ENCODE results near the gene RPA4.

The RPA4 gene

DNA sequence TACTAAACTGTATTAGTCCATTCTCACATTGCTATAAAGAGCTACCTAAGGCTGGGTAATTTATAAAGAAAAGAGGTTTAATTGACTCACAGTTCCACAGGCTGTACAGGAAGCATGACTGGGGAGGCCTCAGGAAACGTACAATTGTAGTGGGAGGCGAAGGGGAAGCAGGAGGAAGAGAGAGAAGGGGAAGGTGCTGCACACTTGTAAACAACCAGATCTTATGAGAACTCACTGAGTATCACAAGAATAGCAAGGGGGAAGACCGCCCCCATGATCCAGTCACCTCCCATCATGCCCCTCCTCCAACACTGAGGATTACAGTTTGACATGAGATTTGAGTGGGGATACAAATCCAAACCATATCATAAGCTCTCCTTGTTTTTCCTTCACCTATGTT, 40.9 kb downstream of the RPA4 start:
- Histone ChIP-seq H3K9me3 (ENCODE audit: low read depth, low read length) (no peaks in the 10 kb centered on the region), H3K36me3 (ENCODE audit: insufficient read depth, low read length) (no peaks in the 10 kb centered on the region), H3K9ac (ENCODE audit: insufficient read length) (no peak overlapping the region), H3K27ac (no peak overlapping the region), H3K4me3 (no peak overlapping the region)
- DNase-seq (ENCODE audit: low read depth, low spot score), result no peak
- TF ChIP-seq POLR2AphosphoS5 (IDR thresholded peaks at IDR 0.05; ENCODE audit: borderline replicate concordance, low read depth, low read length) (no peak), FOXP2 (optimal IDR thresholded peaks at IDR 0.05; ENCODE audit: control extremely low read depth, extremely low read length, insufficient read depth) (no peak), EZH2 (IDR thresholded peaks at IDR 0.05) (no peak)

DNA sequence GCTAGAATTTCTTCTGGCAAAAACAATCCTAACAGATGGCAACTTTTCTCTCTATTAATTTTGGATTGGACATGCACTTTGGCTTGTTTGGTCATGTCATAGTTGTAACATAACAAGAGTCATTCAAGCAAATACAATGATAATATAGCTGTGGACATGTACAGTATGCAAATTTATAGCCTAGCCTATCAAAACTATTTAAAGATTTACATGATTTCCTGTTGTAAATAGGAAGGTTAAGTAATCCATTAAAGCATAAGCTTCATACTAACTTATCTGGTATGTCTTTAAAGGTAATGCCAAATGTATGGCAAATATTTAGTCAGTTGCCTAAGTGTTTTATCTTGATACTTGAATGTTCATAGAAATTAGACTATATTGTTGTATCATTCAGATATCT, 45.3 kb downstream of the RPA4 start:
- no peak overlapping the region for H3K27ac ChIP-seq
- H3K36me3 ChIP-seq (ENCODE audit: insufficient read depth, low read length), result no peaks in the 10 kb centered on the region
- DNase-seq (ENCODE audit: low read depth, low spot score), result no peak
- no peaks in the 10 kb centered on the region for H3K9me3 ChIP-seq (ENCODE audit: low read depth, low read length)
- TF ChIP-seq FOXP2 (optimal IDR thresholded peaks at IDR 0.05; ENCODE audit: control extremely low read depth, extremely low read length, insufficient read depth) (no peak), POLR2AphosphoS5 (IDR thresholded peaks at IDR 0.05; ENCODE audit: borderline replicate concordance, low read depth, low read length) (no peak), EZH2 (IDR thresholded peaks at IDR 0.05) (no peak)
- no peak overlapping the region for H3K9ac ChIP-seq (ENCODE audit: insufficient read length)
- no peak overlapping the region for H3K4me3 ChIP-seq

All from SK-N-MC (cell line).